Testis (tissue), 3 donors: Measurements from ENCODE around the gene EVX2. TPM values are rescaled to one million over a fixed set of nuclear protein-coding genes. Genes with fewer than 3 reads are reported as not detected.

Experiments
- DNase-seq: peaks from one replicate; pipeline ENCODE4 v3.0.0-alpha.2; 2019
- H3K27ac ChIP-seq, 2 donors: fragments of 200-600 bp; sonication (generic); one replicate each; pipeline ENCODE4 v1.5.1; 2019
- H3K27me3 ChIP-seq: fragments of 200-600 bp; sonication (generic); one replicate; pipeline ENCODE4 v1.5.1; 2019
- H3K36me3 ChIP-seq: fragments of 200-600 bp; sonication (generic); one replicate; pipeline ENCODE4 v1.5.1; 2017; ENCODE audit warnings: low read depth; ENCODE audit errors: missing control alignments
- H3K4me1 ChIP-seq: fragments of 200-600 bp; sonication (generic); one replicate; pipeline ENCODE4 v1.5.1; 2019
- H3K4me3 ChIP-seq, 2 donors: fragments of 200-600 bp; sonication (generic); one replicate each; pipeline ENCODE4 v1.5.1; 2017 to 2019
- H3K9me3 ChIP-seq: fragments of 200-600 bp; sonication (generic); one replicate; pipeline ENCODE4 v1.5.1; 2017
- CTCF ChIP-seq, 3 experiments: fragments of 450-650 bp in 2 of 3; fragments of 200-600 bp in 1 of 3; sonication (generic) in 1 of 3; IDR thresholded peaks; one replicate each; pipeline ENCODE4 v1.5.1; 2016 to 2019; ENCODE audit warnings: antibody characterized with exemption in 3 of 3, mild to moderate bottlenecking in 2 of 3, moderate library complexity in 1 of 3
- POLR2A ChIP-seq: fragments of 450-650 bp; IDR thresholded peaks from one replicate; pipeline ENCODE4 v1.6.1; 2017; ENCODE audit warnings: antibody characterized with exemption, mild to moderate bottlenecking, moderate library complexity
- WGBS, 2 donors: methylation state at CpG; one replicate each; pipeline ENCODE4 v1.1.5; 2018; 5-methylcytosine and 5-hydroxymethylcytosine counted together
- intact Hi-C: fragments of 100-400 bp; cut with DNase I; formaldehyde crosslinking; loops from one replicate; pipeline ENCODE4 v1.15.1; 2023; ENCODE audit warnings: low total_unique reads
- polyA plus RNA-seq: library from polyadenylated mRNA; stranded (reverse); fragments of 350-450 nt; fragmentation: Illumina TruSeq; extraction: RNeasy Lipid Tissue Mini Kit (QIAGEN cat#74804); gene quantifications from one replicate; pipeline ENCODE4 v1.2.3, GENCODE V29; 2014; ENCODE audit warnings: low read depth, low replicate concordance; ENCODE audit not compliant: insufficient read depth
- total RNA-seq, 2 donors: library from RNA; depleted of rRNA; stranded (reverse); fragments of >200 nt; gene quantifications; one replicate each; pipeline ENCODE4 v1.2.3, GENCODE V29; 2016

Gene EVX2
- total and polyA plus RNA-seq, 3 donors from 2014 or later: 1.5 to 3.1 (median 2.3) TPM

- Histone ChIP-seq H3K27ac (peak overlapping the region; percentile 95 to 98), H3K9me3 (no peaks in the 10 kb centered on the region), H3K4me3 (peak overlapping the region; percentile 46 to 51), H3K27me3 (no peaks in the 10 kb centered on the region), H3K4me1 (no peaks in the 10 kb centered on the region), H3K36me3 (no peaks in the 10 kb centered on the region)
- intact Hi-C loops: no loop called here
- TF ChIP-seq CTCF (IDR thresholded peaks at IDR 0.05): no peak
- TF ChIP-seq POLR2A: no peak
- no peak for DNase-seq
- 6 to 10% methylated on average over 11 of the region's 11 CpGs for WGBS, 2 donors
Measured at GRCh38 chr2:176117823-176118371, 34.1 kb upstream of the EVX2 start.

GRCh38 chr2:176117162-176117822 is 33.5 kb upstream of the EVX2 start:
- DNase-seq: no peak

GRCh38 chr2:176115883-176116813 is 32.4 kb upstream of the EVX2 start, which contains the start of gene HOXD10:
Gene HOXD10 (plus strand): TSS chr2:176116778. CDS start chr2:176116834, 56 bp downstream.
- Histone ChIP-seq H3K27me3 (no peaks in the 10 kb centered on the region), H3K27ac (peak within 1 kb of the TSS; percentile 95 to 98), H3K4me1 (no peaks in the 10 kb centered on the region), H3K36me3 (no peaks in the 10 kb centered on the region), H3K4me3 (peak within 1 kb of the TSS; percentile 46 to 51), H3K9me3 (no peaks in the 10 kb centered on the region)
- peak; percentile 90 for DNase-seq
- TF ChIP-seq CTCF (IDR thresholded peaks at IDR 0.05): peak; percentile 33 to 50 (median 41)
- TF ChIP-seq POLR2A: peak; percentile 28
- 1 to 3% methylated on average over 23 to 51 of the region's 66 CpGs for WGBS, 2 donors
- intact Hi-C loops: no loop called here

More at GRCh38 chr2:176117162-176117822, 33.5 kb upstream of the EVX2 start:
- H3K27me3 ChIP-seq: no peaks in the 10 kb centered on the region
- H3K36me3 ChIP-seq: no peaks in the 10 kb centered on the region
- 0 to 4% methylated on average over 2 to 40 of the region's 40 CpGs for WGBS, 2 donors
- no peaks in the 10 kb centered on the region for H3K4me1 ChIP-seq
- H3K9me3 ChIP-seq: no peaks in the 10 kb centered on the region
- intact Hi-C loops: no loop called here
- H3K27ac ChIP-seq: peak overlapping the region; percentile 95 to 98
- H3K4me3 ChIP-seq: peak overlapping the region; percentile 46 to 51
- TF ChIP-seq CTCF (IDR thresholded peaks at IDR 0.05) (no peak), POLR2A (no peak)

- Histone ChIP-seq H3K4me1 (no peaks in the 10 kb centered on the region), H3K27me3 (no peaks in the 10 kb centered on the region), H3K27ac (peak overlapping the region in 1 of 2 donors; percentile 87), H3K9me3 (no peaks in the 10 kb centered on the region), H3K4me3 (no peak overlapping the region), H3K36me3 (no peaks in the 10 kb centered on the region)
- no peak for TF ChIP-seq CTCF (IDR thresholded peaks at IDR 0.05)
- TF ChIP-seq POLR2A: no peak
- 54 to 63% methylated on average over 16 of the region's 16 CpGs for WGBS, 2 donors
- DNase-seq: no peak
- intact Hi-C loops: no loop called here
Measured at GRCh38 chr2:176114930-176115625, 31.3 kb upstream of the EVX2 start.
